Choroid plexus epithelial cell (primary cell): Measurements from ENCODE around the gene KRT1.

ENCODE experiments used
- DNase-seq: peaks from one replicate; pipeline ENCODE4 v3.0.0-alpha.2; 2010; ENCODE audit warnings: low read depth
- H3K4me3 ChIP-seq: 2 replicates; pipeline ENCODE4 v1.5.1; 2011; ENCODE audit warnings: low read depth, mild to moderate bottlenecking, control low read depth, low read length, moderate library complexity
- CTCF ChIP-seq: conservative IDR thresholded peaks from 2 replicates; pipeline ENCODE4 v1.5.1; 2011; ENCODE audit warnings: low read depth, mild to moderate bottlenecking, control low read depth, inconsistent platforms, low read length, moderate library complexity

Gene KRT1

GRCh38 chr12:52710730-52711129 lies 30.5 kb upstream of the KRT1 start:
- H3K4me3 ChIP-seq = no peak overlapping the region
- no peak for TF ChIP-seq CTCF
- no peak for DNase-seq

- TF ChIP-seq CTCF = no peak
- DNase-seq = no peak
- no peak overlapping the region for H3K4me3 ChIP-seq
Observed at GRCh38 chr12:52708010-52708409, 27.8 kb upstream of the KRT1 start.

GRCh38 chr12:52704464-52704863 lies 24.3 kb upstream of the KRT1 start:
- H3K4me3 ChIP-seq = no peak overlapping the region
- no peak for TF ChIP-seq CTCF
- no peak for DNase-seq

GRCh38 chr12:52703878-52704277 lies 23.7 kb upstream of the KRT1 start:
- no peak overlapping the region for H3K4me3 ChIP-seq
- no peak for DNase-seq
- no peak for TF ChIP-seq CTCF

GRCh38 chr12:52703424-52703823 lies 23.2 kb upstream of the KRT1 start, which contains the start of gene KRT77:
Gene KRT77 (minus strand): TSS chr12:52703524. CDS start chr12:52703434, 90 bp downstream.
- no peak within 1 kb of the TSS for H3K4me3 ChIP-seq
- no peak for TF ChIP-seq CTCF
- no peak for DNase-seq

- TF ChIP-seq CTCF = no peak
- no peak overlapping the region for H3K4me3 ChIP-seq
- DNase-seq = no peak
Observed at GRCh38 chr12:52702338-52702737, 22.1 kb upstream of the KRT1 start.

GRCh38 chr12:52701281-52701680 lies 21.1 kb upstream of the KRT1 start:
- TF ChIP-seq CTCF = no peak
- DNase-seq = no peak
- H3K4me3 ChIP-seq = no peak overlapping the region
